Astrocyte of the hippocampus (primary cell): Measurements from ENCODE around the gene PPP3CA.

Experiments
- DNase-seq: peaks from one replicate; pipeline ENCODE4 v3.0.0; 2011; ENCODE audit warnings: low read depth, low spot score

PPP3CA gene

GRCh38 chr4:101347267-101347556 is at the start of gene PPP3CA:
Gene PPP3CA, minus strand, starts transcription at chr4:101347526.
- DNase-seq: no peak

GRCh38 chr4:101393256-101393655 is 45.9 kb upstream of the PPP3CA start:
- DNase-seq: peak; percentile 72

GRCh38 chr4:101370663-101371210 is 23.4 kb upstream of the PPP3CA start:
- no peak for DNase-seq

GRCh38 chr4:101367201-101367600 is 19.9 kb upstream of the PPP3CA start:
- DNase-seq: peak; percentile 85

- peak; percentile 7 for DNase-seq
Observed at GRCh38 chr4:101366331-101366730, 19.0 kb upstream of the PPP3CA start.

- no peak for DNase-seq
Observed at GRCh38 chr4:101357751-101358150, 10.4 kb upstream of the PPP3CA start.

GRCh38 chr4:101356928-101357327 is 9.6 kb upstream of the PPP3CA start:
- peak; percentile 92 for DNase-seq

GRCh38 chr4:101355767-101356702 is 8.7 kb upstream of the PPP3CA start:
- peak; percentile 81 for DNase-seq

GRCh38 chr4:101355246-101355645 is 7.9 kb upstream of the PPP3CA start:
- no peak for DNase-seq

GRCh38 chr4:101349801-101350064 is 2.4 kb upstream of the PPP3CA start:
- DNase-seq: no peak

- DNase-seq: peak; percentile 66
Observed at GRCh38 chr4:101348995-101349800, 1.9 kb upstream of the PPP3CA start.

- DNase-seq: no peak
Observed at GRCh38 chr4:101348367-101348827, 1.1 kb upstream of the PPP3CA start.

- DNase-seq: peak; percentile 99
Observed at GRCh38 chr4:101347557-101348366, 436 bp upstream of the PPP3CA start.

GRCh38 chr4:101346351-101347266 is 717 bp downstream of the PPP3CA start:
- peak; percentile 83 for DNase-seq

- peak; percentile 72 for DNase-seq
Observed at GRCh38 chr4:101345596-101346350, 1.6 kb downstream of the PPP3CA start.

- DNase-seq: no peak
Observed at GRCh38 chr4:101345271-101345595, 2.1 kb downstream of the PPP3CA start.

- DNase-seq: no peak
Observed at GRCh38 chr4:101339332-101339731, 8.0 kb downstream of the PPP3CA start.

GRCh38 chr4:101337688-101338087 is 9.6 kb downstream of the PPP3CA start:
- peak; percentile 37 for DNase-seq

GRCh38 chr4:101334963-101335572 is 12.3 kb downstream of the PPP3CA start:
- DNase-seq: no peak

- DNase-seq: peak; percentile 17
Observed at GRCh38 chr4:101332424-101332823, 14.9 kb downstream of the PPP3CA start.
